Measurements from ENCODE around the gene UNC50.

Gene UNC50

GRCh38 chr2:98608116-98608961 lies at the start of gene UNC50, which contains the start of gene COA5:
UNC50 (plus strand) TSS chr2:98608589; CDS start chr2:98609760, 1,171 bp downstream.
COA5 (minus strand) TSS chr2:98608512; CDS start chr2:98608405, 107 bp downstream.
- peak; percentile 52 for DNase-seq

- no peak for DNase-seq
These were observed 49.4 kb upstream of the UNC50 start for GRCh38 chr2:98558852-98559530.

GRCh38 chr2:98559581-98559980 lies 48.8 kb upstream of the UNC50 start:
- no peak for DNase-seq

- DNase-seq: no peak
These were observed 48.1 kb upstream of the UNC50 start for GRCh38 chr2:98560256-98560771.

- no peak for DNase-seq
These were observed 47.4 kb upstream of the UNC50 start for GRCh38 chr2:98561018-98561417.

- no peak for DNase-seq
These were observed 46.3 kb upstream of the UNC50 start for GRCh38 chr2:98561902-98562695.

GRCh38 chr2:98563394-98563793 lies 45.0 kb upstream of the UNC50 start:
- no peak for DNase-seq

GRCh38 chr2:98564541-98565132 lies 43.8 kb upstream of the UNC50 start:
- DNase-seq: no peak

- DNase-seq: no peak
These were observed 43.0 kb upstream of the UNC50 start for GRCh38 chr2:98565286-98565860.

GRCh38 chr2:98565941-98566340 lies 42.4 kb upstream of the UNC50 start:
- DNase-seq: no peak

- DNase-seq: no peak
These were observed 40.0 kb upstream of the UNC50 start for GRCh38 chr2:98568161-98568956.

GRCh38 chr2:98569197-98569793 lies 39.1 kb upstream of the UNC50 start:
- DNase-seq: no peak

- no peak for DNase-seq
These were observed 38.5 kb upstream of the UNC50 start for GRCh38 chr2:98569915-98570314.

- DNase-seq: no peak
These were observed 38.0 kb upstream of the UNC50 start for GRCh38 chr2:98570356-98570755.

GRCh38 chr2:98571121-98571701 lies 37.2 kb upstream of the UNC50 start:
- DNase-seq: no peak

- DNase-seq: no peak
These were observed 36.6 kb upstream of the UNC50 start for GRCh38 chr2:98571796-98572195.

GRCh38 chr2:98572211-98572610 lies 36.2 kb upstream of the UNC50 start:
- no peak for DNase-seq

GRCh38 chr2:98572676-98573075 lies 35.7 kb upstream of the UNC50 start:
- no peak for DNase-seq

GRCh38 chr2:98573426-98573825 lies 35.0 kb upstream of the UNC50 start:
- no peak for DNase-seq

GRCh38 chr2:98576666-98577312 lies 31.6 kb upstream of the UNC50 start:
- no peak for DNase-seq
